GM18951 (cell line): ENCODE results near the gene SEMA7A.

ENCODE experiments used
- POLR2A ChIP-seq: IDR thresholded peaks from 4 replicates; pipeline ENCODE4 v1.6.1; 2011; ENCODE audit warnings: mild to moderate bottlenecking; ENCODE audit not compliant: insufficient read length, insufficient read depth; ENCODE audit errors: extremely low read depth
- in situ Hi-C: fragments of 300-500 bp; cut with MboI; formaldehyde crosslinking; loops from one replicate; pipeline ENCODE4 v1.12.0; 2022; ENCODE audit warnings: low sequenced_read_pairs, mixed read lengths, inconsistent platforms; ENCODE audit not compliant: unreplicated experiment

Gene SEMA7A

GRCh38 chr15:74414603-74415338 is 19.0 kb downstream of the SEMA7A start:
- in situ Hi-C loops: no loop called here
- no peak for TF ChIP-seq POLR2A

GRCh38 chr15:74414081-74414580 is 19.6 kb downstream of the SEMA7A start:
- in situ Hi-C loops: no loop called here
- peak; percentile 28 for TF ChIP-seq POLR2A

- in situ Hi-C loops: no loop called here
- no peak for TF ChIP-seq POLR2A
Observed at GRCh38 chr15:74413350-74414080, 20.2 kb downstream of the SEMA7A start.

GRCh38 chr15:74412159-74412558 is 21.6 kb downstream of the SEMA7A start:
- TF ChIP-seq POLR2A: peak; percentile 28
- in situ Hi-C loops: no loop called here

GRCh38 chr15:74411686-74412085 is 22.1 kb downstream of the SEMA7A start:
- in situ Hi-C loops: no loop called here
- no peak for TF ChIP-seq POLR2A

GRCh38 chr15:74410502-74410901 is 23.3 kb downstream of the SEMA7A start:
- no peak for TF ChIP-seq POLR2A
- in situ Hi-C loops: no loop called here

GRCh38 chr15:74409225-74409624 is 24.5 kb downstream of the SEMA7A start:
- in situ Hi-C loops: no loop called here

GRCh38 chr15:74408815-74409214 is 24.9 kb downstream of the SEMA7A start:
- TF ChIP-seq POLR2A: no peak
- in situ Hi-C loops: no loop called here

More at GRCh38 chr15:74409225-74409624, 24.5 kb downstream of the SEMA7A start:
- no peak for TF ChIP-seq POLR2A

- in situ Hi-C loops: no loop called here
- TF ChIP-seq POLR2A: peak; percentile 51
Observed at GRCh38 chr15:74408385-74408784, 25.4 kb downstream of the SEMA7A start.

- TF ChIP-seq POLR2A: peak; percentile 35
- in situ Hi-C loops: no loop called here
Observed at GRCh38 chr15:74406992-74407705, 26.6 kb downstream of the SEMA7A start.

GRCh38 chr15:74406517-74406916 is 27.2 kb downstream of the SEMA7A start:
- in situ Hi-C loops: no loop called here
- TF ChIP-seq POLR2A: no peak

- TF ChIP-seq POLR2A: no peak
- in situ Hi-C loops: no loop called here
Observed at GRCh38 chr15:74405823-74406222, 27.9 kb downstream of the SEMA7A start.

- no peak for TF ChIP-seq POLR2A
- in situ Hi-C loops: no loop called here
Observed at GRCh38 chr15:74403991-74404563, 29.7 kb downstream of the SEMA7A start.

GRCh38 chr15:74403588-74403919 is 30.2 kb downstream of the SEMA7A start:
- TF ChIP-seq POLR2A: no peak

More at GRCh38 chr15:74403588-74403919, 30.2 kb downstream of the SEMA7A start:
- in situ Hi-C loops: no loop called here
